ENCODE measurements around the gene ICAM2. TPM values are rescaled to one million over a fixed set of nuclear protein-coding genes. Genes with fewer than 3 reads are reported as not detected.

ICAM2 gene
- 10 to 100 TPM in 3 of 6 experiments, 1 to 10 TPM in 3; 5.5 to 16.1 (median 8.6) TPM for total RNA-seq
- long read RNA-seq = 0 reads

DNA sequence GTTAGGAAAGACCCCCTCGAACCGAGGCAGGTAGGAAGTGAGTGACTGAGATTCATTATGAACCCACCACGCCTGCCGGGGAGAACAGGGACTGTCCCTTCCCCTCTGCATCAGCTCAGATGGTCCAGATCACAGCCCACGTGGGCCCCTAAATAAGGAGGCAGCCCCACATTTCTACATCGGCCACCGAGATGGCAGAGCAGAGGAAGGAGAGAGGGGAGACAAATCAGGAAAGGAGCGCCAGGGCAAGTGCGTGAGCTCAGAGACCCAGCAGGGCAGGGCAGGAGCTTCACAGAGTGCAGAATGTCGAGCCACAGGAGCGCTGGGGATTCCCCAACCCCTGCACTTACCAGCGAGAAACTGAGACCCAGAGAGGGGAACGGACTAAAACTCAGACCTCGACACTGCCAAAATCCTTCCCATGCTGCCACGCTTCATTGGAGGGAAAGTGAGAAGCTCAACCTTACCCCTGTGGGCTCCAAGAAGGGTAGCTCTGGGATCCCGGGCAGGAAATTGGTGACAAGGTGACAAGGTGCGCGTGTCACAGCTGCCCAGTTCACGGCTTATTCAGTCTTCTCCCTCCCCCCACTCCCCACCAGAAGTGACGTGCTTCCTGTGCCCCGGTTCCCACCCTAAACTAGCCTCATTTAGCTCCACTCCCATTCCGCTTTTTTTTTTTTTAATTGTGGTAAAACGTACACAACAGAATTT lies at the start of gene ICAM2:
TSS of gene ICAM2 (minus strand) at position 578 of the 711 bp plus-strand sequence. CDS start 13,942 bp downstream, outside the sequence.
- Histone ChIP-seq H3K9me3 (no peaks in the 10 kb centered on the region), H3K36me3 (no peaks in the 10 kb centered on the region), H3K4me3 (peak within 1 kb of the TSS; percentile 31 to 46 (median 39)), H3K27ac (peak within 1 kb of the TSS; percentile 56 to 75 (median 74)), H3K27me3 (no peaks in the 10 kb centered on the region), H3K4me1 (no peaks in the 10 kb centered on the region)
- peak; percentile 83 to 84 (median 84) for ATAC-seq
- intact Hi-C loops (cut with DNase I) = no loop called here
- peak; percentile 67 to 74 (median 71) for DNase-seq
- WGBS (ENCODE audit: insufficient coverage, low coverage, low lambda C conversion rate, missing lambda C conversion rate) = 7% methylated on average over 16 of the region's 23 CpGs
- no peak for TF ChIP-seq CTCF (IDR thresholded peaks at IDR 0.05)
- TF ChIP-seq POLR2A (IDR thresholded peaks at IDR 0.05) = peak; percentile 35

DNA sequence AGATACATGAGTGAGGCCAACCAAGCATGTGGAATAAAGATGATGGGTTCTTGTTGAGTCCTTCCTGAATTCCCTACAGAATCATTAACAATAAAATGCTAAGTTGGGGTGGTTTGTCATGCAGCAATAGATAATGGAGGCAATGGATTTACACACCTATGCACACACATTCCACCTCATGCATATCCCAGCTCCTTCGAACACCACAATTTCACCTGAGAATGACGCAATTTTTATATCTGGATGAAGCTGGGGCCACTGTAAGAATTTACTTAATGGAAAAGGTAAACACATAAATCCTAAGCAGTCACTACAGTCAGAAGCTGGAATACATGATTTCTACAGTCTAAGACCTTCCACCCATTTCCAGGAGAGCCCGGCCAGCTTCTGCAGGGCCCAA lies 49.8 kb upstream of the ICAM2 start:
- Histone ChIP-seq H3K9me3 (no peaks in the 10 kb centered on the region), H3K27ac (no peak overlapping the region), H3K4me3 (no peak overlapping the region), H3K4me1 (peaks cover 0 to 15% (median 4%) of the 10 kb centered on the region in 4 donors), H3K36me3 (peaks cover 0 to 65% (median 35%) of the 10 kb centered on the region in 4 donors), H3K27me3 (no peaks in the 10 kb centered on the region)
- WGBS (ENCODE audit: insufficient coverage, low coverage, low lambda C conversion rate, missing lambda C conversion rate) = 94% methylated on average over 3 of the region's 3 CpGs
- intact Hi-C loops (cut with DNase I) = no loop called here
- TF ChIP-seq POLR2A (IDR thresholded peaks at IDR 0.05) = no peak
- no peak for TF ChIP-seq CTCF (IDR thresholded peaks at IDR 0.05)
- ATAC-seq = no peak
- no peak for DNase-seq

GRCh38 chr17:64069143-64069542 lies 48.7 kb upstream of the ICAM2 start:
- H3K4me3 ChIP-seq = no peak overlapping the region
- peaks cover 0 to 15% (median 3%) of the 10 kb centered on the region in 4 donors for H3K4me1 ChIP-seq
- intact Hi-C loops (cut with DNase I) = loop anchor here in 1 of 2 donors (10.0 kb wide), 1 partner anchor 56 kb away; no protein-coding TSS in a partner anchor
- no peaks in the 10 kb centered on the region for H3K27me3 ChIP-seq
- TF ChIP-seq POLR2A (IDR thresholded peaks at IDR 0.05) (no peak), CTCF (IDR thresholded peaks at IDR 0.05) (no peak)
- no CpG with 5 or more reads among the region's 1 CpG for WGBS (ENCODE audit: insufficient coverage, low coverage, low lambda C conversion rate, missing lambda C conversion rate)
- ATAC-seq (no peak), DNase-seq (no peak)
- peaks cover 0 to 72% (median 41%) of the 10 kb centered on the region in 4 donors for H3K36me3 ChIP-seq
- H3K27ac ChIP-seq = no peak overlapping the region
- H3K9me3 ChIP-seq = no peaks in the 10 kb centered on the region

DNA sequence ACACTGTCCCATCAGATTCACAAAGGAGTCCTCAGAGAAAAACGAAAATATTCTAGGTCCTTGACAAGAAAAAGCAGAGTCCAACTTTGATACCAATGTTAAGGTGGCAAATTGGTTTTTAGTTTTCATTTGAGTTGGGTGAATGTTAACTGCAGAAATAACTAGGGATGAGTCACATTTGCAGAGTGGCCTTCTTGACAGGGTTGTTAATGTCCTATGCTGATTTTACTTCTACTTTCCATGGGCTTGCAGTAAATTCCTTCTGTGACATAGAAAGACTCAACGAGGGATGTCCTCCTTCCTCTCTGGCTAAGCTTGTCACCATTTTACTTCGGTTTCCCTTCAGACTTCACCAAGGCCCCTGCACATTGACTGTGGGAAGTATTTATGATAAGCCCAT lies 47.2 kb upstream of the ICAM2 start:
- no peak for ATAC-seq
- DNase-seq = no peak
- Histone ChIP-seq H3K9me3 (no peaks in the 10 kb centered on the region), H3K36me3 (peaks cover 0 to 82% (median 45%) of the 10 kb centered on the region in 4 donors), H3K4me1 (peaks cover 0 to 14% (median 0%) of the 10 kb centered on the region in 4 donors), H3K4me3 (no peak overlapping the region), H3K27ac (no peak overlapping the region), H3K27me3 (no peaks in the 10 kb centered on the region)
- intact Hi-C loops (cut with DNase I) = loop anchor here in 1 of 2 donors (10.0 kb wide), 1 partner anchor 57 kb away; no protein-coding TSS in a partner anchor
- TF ChIP-seq CTCF (IDR thresholded peaks at IDR 0.05) (no peak), POLR2A (IDR thresholded peaks at IDR 0.05) (no peak)
- WGBS (ENCODE audit: insufficient coverage, low coverage, low lambda C conversion rate, missing lambda C conversion rate) = 78% methylated on average over 3 of the region's 3 CpGs
